PC-9 (cell line): ENCODE results near the gene CMTM7.
"Not testable (repeated sequence)": the region's sequence is repeated elsewhere in the genome, so short reads cannot be mapped to it uniquely, and the experiment has no call there.

ENCODE experiments used
- EZH2 ChIP-seq: fragments of 200-600 bp; sonication (generic); IDR thresholded peaks from 2 replicates; pipeline ENCODE4 v1.8.0; 2017; ENCODE audit warnings: antibody characterized with exemption, low read depth
- TF ChIP-seq, protein P1 (sequence below): fragments of 200-600 bp; sonication (generic); conservative IDR thresholded peaks from 2 replicates; pipeline ENCODE4 v1.6.1; 2017; ENCODE audit warnings: mixed run types, antibody characterized with exemption, mild to moderate bottlenecking, moderate library complexity

DNA sequence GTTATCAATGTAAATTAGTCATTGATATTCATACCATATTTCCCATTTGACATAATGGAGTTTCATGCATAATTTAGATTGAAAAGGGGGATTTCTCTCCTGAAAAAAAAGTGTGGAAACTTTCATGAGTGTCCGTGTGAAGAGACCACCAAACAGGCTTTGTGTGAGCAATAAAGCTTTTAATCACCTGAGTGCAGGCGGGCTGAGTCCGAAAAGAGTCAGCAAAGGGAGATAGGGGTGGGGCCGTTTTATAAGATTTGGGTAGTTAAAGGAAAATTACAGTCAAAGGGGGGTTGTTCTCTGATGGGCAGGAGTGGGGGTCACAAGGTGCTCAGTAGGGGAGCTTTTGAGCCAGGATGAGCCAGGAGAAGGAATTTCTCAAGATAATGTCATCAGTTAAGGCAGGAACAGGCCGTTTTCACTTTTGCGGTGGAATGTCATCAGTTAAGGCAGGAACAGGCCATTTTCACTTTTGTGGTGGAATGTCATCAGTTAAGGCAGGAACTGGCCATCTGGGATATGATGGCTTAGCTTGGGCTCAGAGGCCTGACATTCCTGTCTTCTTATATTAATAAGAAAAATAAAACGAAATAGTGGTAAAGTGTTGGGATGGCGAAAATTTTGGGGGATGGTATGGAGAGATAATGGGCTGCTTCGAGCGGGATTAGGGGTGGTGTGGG lies 69.3 kb downstream of the CMTM7 start:
- TF ChIP-seq, protein P1, sequence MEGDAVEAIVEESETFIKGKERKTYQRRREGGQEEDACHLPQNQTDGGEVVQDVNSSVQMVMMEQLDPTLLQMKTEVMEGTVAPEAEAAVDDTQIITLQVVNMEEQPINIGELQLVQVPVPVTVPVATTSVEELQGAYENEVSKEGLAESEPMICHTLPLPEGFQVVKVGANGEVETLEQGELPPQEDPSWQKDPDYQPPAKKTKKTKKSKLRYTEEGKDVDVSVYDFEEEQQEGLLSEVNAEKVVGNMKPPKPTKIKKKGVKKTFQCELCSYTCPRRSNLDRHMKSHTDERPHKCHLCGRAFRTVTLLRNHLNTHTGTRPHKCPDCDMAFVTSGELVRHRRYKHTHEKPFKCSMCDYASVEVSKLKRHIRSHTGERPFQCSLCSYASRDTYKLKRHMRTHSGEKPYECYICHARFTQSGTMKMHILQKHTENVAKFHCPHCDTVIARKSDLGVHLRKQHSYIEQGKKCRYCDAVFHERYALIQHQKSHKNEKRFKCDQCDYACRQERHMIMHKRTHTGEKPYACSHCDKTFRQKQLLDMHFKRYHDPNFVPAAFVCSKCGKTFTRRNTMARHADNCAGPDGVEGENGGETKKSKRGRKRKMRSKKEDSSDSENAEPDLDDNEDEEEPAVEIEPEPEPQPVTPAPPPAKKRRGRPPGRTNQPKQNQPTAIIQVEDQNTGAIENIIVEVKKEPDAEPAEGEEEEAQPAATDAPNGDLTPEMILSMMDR: not testable (repeated sequence)
- TF ChIP-seq EZH2: not testable (repeated sequence)
